Bronchial epithelial cell (primary cell): ENCODE results near the gene CRTAP. TPM values are rescaled to one million over a fixed set of nuclear protein-coding genes. Genes with fewer than 3 reads are reported as not detected.
A peak's percentile ranks its signal among the peaks of the same experiment; 100 is the strongest.

Source experiments
- DNase-seq: peaks from one replicate; pipeline ENCODE4 v3.0.0-alpha.2; 2010; ENCODE audit warnings: low read depth
- FAIRE-seq: peaks from 2 replicates; lab custom pipeline; 2011; peaks lifted over from hg19 to GRCh38; lab: Jason Lieb, UNC
- H3K27me3 ChIP-seq: 2 replicates; pipeline ENCODE4 v1.5.1; 2011; ENCODE audit warnings: low read length; ENCODE audit not compliant: control insufficient read depth, insufficient read depth
- H3K36me3 ChIP-seq: 2 replicates; pipeline ENCODE4 v1.5.1; 2011; ENCODE audit warnings: low read length; ENCODE audit not compliant: control insufficient read depth, insufficient read depth
- H3K4me3 ChIP-seq: 2 replicates; pipeline ENCODE4 v1.5.1; 2011; ENCODE audit warnings: mild to moderate bottlenecking, low read depth, low read length, control low read depth
- CTCF ChIP-seq: IDR thresholded peaks from 2 replicates; pipeline ENCODE4 v1.5.1; 2011; ENCODE audit warnings: mild to moderate bottlenecking, moderate library complexity, low read length, control low read depth, inconsistent platforms; ENCODE audit not compliant: insufficient read depth, severe bottlenecking
- total RNA-seq: library from RNA; depleted of rRNA; stranded (reverse); fragments of >200 nt; gene quantifications from 2 replicates; pipeline ENCODE4 v1.2.1, GENCODE V29; 2014

The CRTAP gene
- total RNA-seq, 1 donor from 2014 or later = 155 TPM

GRCh38 chr3:33124638-33125037 is 10.8 kb downstream of the CRTAP start:
- no peaks in the 10 kb centered on the region for H3K27me3 ChIP-seq
- peak; percentile 65 for DNase-seq
- no peak overlapping the region for H3K4me3 ChIP-seq
- peaks cover 8% of the 10 kb centered on the region for H3K36me3 ChIP-seq
- FAIRE-seq = no peak
- TF ChIP-seq CTCF = no peak

DNA sequence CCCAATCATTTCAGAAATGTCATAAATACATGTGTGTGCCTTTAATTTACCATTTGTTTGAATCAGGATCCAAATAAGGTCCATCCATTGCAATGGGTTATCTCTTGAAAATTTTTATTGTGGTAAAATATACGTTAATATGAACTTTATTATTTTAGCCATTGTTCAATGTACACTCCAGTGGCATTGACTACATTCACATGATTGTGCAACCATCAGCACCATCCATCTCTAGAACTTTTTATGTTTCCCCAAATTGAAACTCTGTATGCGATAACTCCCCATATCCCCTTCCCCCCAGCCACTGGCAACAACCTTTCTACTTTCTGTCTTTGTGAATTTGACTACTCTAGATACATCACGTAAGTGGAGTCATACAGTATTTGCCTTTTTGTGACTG is 12.0 kb downstream of the CRTAP start:
- Histone ChIP-seq H3K27me3 (no peaks in the 10 kb centered on the region), H3K36me3 (peaks cover 11% of the 10 kb centered on the region), H3K4me3 (no peak overlapping the region)
- DNase-seq (no peak), FAIRE-seq (no peak)
- TF ChIP-seq CTCF = no peak

DNA sequence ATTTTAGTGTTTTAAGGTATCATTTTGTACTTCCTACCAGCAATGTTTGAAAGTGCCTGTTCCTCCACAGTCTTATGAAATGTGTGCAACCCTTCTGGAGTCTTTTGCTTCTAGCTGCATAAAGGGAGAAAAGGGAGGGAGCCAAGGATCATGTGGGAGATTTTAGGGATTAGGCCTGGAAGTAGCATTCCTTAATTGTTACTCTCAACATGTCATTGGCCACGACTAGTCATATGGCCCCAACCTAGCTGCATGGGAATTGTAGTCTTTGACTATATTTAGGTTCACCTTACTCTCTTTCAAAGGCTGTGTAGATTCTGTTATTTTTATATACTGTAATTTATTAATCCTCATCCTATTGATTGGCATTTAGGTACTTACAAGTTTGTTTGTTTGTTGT is 14.9 kb downstream of the CRTAP start:
- peaks cover 21% of the 10 kb centered on the region for H3K36me3 ChIP-seq
- H3K4me3 ChIP-seq = no peak overlapping the region
- no peaks in the 10 kb centered on the region for H3K27me3 ChIP-seq
- no peak for TF ChIP-seq CTCF
- DNase-seq = no peak
- FAIRE-seq = no peak

DNA sequence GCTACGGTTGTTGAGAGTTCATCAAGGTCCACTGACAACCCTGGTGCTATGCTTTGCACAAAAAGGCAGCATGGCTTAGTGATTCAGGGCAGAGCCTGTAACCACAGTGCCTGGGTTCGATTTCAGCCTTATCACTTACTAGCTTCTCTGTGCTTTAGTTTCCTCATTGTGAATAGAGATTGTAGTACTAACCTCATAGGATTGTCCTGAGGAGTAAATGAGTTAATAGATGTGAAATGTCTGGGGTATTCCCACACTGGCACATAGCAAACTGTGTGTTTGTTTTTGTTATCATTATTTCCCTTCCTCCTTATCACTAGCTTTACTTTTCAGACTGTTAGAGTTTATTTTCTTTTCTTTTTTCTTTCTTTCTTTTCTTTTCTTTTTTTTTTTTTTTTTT is 16.3 kb downstream of the CRTAP start:
- Histone ChIP-seq H3K27me3 (no peaks in the 10 kb centered on the region), H3K4me3 (no peak overlapping the region), H3K36me3 (peaks cover 22% of the 10 kb centered on the region)
- DNase-seq = no peak
- no peak for FAIRE-seq
- TF ChIP-seq CTCF = no peak

- H3K27me3 ChIP-seq = no peaks in the 10 kb centered on the region
- peaks cover 23% of the 10 kb centered on the region for H3K36me3 ChIP-seq
- TF ChIP-seq CTCF = peak; percentile 55
- no peak overlapping the region for H3K4me3 ChIP-seq
- FAIRE-seq = no peak
- DNase-seq = peak; percentile 66
Measured at GRCh38 chr3:33131331-33132018, 17.7 kb downstream of the CRTAP start.

DNA sequence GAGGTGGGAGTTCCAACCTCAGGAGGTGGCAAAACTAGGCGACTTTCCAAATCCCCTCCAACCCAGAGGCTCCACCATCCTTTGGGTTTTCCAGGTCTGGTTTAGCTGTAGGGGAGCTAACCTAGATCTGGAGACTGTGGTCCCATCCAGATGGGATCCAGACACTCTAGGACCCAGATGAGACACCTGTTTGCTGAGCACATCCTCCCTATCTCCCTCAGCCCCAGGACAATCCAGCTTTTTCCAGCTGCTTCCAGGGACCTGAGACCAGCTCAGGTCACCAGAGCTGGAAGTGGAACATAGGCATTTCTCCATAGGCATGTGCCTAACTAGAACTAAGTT is 18.2 kb downstream of the CRTAP start:
- FAIRE-seq (no peak), DNase-seq (no peak)
- peaks cover 23% of the 10 kb centered on the region for H3K36me3 ChIP-seq
- TF ChIP-seq CTCF = no peak
- H3K27me3 ChIP-seq = no peaks in the 10 kb centered on the region
- H3K4me3 ChIP-seq = no peak overlapping the region
